ENCODE data around the gene ZCCHC24.

ZCCHC24 gene

DNA sequence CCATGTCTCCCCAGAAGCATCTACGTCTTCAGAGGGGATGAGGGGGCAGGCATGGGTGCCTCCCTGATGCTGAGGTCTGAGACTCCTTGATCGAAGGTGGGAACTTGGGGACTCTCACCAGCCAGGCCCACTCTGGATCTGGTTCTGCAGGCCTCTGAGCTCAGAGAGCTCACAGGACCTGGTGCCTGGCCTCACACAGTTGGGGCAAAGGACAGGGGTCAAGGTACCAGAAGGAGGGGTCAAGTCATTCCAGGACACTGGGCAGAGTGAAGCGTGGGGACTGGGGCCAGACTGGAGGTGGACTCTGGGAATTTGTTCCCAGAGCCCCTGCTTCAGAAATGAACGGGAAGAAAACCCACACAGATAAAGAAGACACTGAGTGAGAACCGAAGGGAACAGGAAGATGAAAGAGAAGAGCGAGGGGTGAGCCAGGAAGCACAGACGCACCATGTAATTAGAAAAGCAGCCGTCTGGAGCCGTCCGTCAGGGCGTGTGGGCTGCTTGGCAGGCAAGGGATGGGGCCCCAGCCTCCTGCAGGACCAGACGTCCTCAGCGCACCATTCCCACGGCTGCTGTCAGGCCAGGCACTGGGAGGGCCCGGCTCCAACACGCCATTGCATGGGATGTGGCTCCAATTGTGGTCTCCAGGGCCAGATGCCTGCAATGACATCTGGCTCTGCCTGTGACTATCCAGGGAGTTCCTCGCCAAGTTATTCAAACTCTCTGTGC lies 47.7 kb downstream of the ZCCHC24 start:
- no peak for DNase-seq (ENCODE audit: low spot score)

GRCh38 chr10:79397051-79397450 lies 48.4 kb downstream of the ZCCHC24 start:
- DNase-seq (ENCODE audit: low spot score) = no peak

DNA sequence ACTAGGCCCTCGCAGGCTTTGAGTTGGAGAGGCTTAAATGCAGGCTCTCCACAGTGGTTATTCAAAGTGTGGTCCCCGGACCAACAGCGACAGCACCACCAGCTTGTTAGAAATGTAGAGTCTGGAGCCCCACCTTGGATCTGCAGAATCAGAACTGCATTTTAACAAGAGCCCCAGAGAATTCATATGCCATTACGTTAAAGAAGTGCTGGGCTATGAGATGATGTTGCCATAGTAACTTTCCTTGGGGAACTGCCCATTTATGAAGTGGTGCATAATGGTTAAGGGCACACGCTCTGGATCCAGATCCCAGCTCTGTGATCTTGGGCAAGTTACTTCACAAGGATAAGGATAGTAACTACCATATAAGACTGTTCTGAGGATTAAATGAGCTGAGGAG lies 48.9 kb downstream of the ZCCHC24 start:
- no peak for DNase-seq (ENCODE audit: low spot score)

- DNase-seq (ENCODE audit: low spot score) = no peak
Measured at GRCh38 chr10:79394664-79395063, 50.8 kb downstream of the ZCCHC24 start.

DNA sequence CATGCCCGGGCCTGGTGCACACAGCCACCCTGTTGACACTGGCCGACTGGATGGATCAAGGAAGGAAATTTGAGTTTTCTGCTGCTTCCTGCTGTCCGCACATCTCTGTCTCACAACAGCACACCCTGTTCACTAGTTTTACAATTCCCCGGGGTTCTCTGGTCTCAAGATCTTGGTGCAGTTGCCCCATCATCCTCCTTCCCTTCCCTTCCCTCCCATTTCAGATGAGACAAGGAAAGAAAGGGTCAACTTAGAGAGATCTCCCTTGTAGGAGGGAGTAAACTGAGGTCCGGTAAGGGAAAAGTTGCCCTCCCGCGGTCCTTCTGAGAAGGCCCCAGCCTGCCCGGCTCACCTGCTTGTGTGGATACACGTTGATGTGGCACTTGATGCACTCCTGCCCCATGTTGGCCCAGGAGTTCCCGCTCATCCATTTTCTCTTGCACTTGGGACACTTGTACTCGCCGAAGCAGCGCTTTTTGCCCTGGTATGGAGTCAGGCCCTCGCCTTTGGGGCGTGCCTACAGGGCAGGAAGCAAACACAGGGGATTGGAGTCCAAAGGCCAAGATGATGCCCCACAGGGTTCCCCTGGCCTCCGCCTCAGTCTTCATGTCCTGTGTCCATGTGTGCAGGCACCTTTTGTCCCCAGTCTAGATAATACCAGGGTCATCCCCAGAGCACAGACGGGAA lies 51.4 kb downstream of the ZCCHC24 start:
- no peak for DNase-seq (ENCODE audit: low spot score)

DNA sequence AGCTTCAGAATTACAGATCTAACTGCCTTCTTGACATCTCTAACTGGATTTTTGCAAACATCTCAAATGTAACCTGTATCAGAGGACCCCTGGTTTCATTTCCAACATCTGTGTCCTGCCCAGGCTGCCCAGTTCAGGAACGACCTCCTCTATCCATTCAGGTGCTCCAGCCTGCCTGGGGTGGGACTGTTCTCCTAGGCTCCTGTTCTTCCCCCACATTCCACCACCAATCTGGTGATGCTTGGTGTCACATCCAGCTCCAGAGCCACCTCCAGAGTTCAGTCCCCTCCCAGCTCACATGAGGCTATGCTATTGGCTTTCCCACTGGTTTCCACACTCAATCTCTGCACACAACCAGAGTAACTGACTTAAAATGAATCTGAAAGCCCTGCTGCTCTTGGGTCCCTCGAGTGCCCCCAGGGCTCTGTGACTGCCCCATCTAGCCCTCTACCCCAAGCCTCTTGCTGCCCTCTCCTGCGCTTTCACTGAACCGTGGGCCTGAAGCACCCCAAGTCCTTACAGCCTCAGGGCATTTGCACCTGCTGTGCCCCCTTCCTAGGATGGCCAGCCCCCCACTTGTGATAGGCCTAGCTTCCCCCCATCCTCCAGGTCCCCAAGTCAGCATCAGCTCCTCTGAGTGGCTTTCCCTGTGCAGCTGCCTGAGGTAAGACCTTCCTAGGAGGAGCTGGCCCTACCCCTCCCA lies 52.1 kb downstream of the ZCCHC24 start:
- no peak for DNase-seq (ENCODE audit: low spot score)

GRCh38 chr10:79392506-79393176 lies 52.8 kb downstream of the ZCCHC24 start:
- no peak for DNase-seq (ENCODE audit: low spot score)

GRCh38 chr10:79392020-79392398 lies 53.4 kb downstream of the ZCCHC24 start:
- no peak for DNase-seq (ENCODE audit: low spot score)

DNA sequence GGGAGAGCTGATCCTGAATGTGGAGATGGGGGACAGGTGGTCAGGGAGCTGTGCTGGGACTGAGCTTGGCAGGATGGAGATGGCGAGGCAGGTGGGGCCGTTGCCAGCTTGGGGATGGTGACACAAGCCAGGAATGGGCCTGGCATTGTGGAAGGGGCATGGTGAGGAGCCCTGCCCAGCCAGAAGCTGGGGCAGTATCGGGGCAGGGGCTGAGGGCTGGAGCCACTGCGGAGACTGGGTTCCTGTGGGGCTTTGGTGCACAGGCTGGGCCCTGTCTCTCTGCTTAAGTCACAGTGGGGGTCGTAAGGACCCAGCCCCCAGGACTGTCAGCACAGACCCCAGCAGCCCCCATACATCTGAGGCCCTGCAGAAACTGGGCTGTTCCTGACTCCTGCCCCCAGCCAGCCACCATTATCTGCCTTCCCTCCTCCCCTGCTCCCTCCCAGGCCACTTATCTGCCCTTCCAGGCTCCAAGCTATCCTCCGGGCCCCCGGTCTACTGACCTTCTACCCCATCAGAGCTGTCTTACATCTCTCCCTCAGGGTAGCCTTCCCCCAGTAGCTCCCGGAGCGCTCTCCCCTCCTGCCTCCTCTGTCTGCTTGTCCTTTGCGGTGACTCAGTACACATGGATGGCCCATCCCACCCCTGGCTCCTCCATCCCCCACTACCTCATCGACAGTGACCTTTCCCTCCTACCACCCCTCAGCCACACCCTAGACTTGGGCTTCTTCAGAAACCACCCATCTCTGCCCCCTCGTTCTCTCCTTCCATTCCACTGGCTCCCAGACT lies 54.0 kb downstream of the ZCCHC24 start:
- no peak for DNase-seq (ENCODE audit: low spot score)

GRCh38 chr10:79390551-79391229 lies 54.7 kb downstream of the ZCCHC24 start:
- no peak for DNase-seq (ENCODE audit: low spot score)

GRCh38 chr10:79390057-79390456 lies 55.4 kb downstream of the ZCCHC24 start:
- no peak for DNase-seq (ENCODE audit: low spot score)

DNA sequence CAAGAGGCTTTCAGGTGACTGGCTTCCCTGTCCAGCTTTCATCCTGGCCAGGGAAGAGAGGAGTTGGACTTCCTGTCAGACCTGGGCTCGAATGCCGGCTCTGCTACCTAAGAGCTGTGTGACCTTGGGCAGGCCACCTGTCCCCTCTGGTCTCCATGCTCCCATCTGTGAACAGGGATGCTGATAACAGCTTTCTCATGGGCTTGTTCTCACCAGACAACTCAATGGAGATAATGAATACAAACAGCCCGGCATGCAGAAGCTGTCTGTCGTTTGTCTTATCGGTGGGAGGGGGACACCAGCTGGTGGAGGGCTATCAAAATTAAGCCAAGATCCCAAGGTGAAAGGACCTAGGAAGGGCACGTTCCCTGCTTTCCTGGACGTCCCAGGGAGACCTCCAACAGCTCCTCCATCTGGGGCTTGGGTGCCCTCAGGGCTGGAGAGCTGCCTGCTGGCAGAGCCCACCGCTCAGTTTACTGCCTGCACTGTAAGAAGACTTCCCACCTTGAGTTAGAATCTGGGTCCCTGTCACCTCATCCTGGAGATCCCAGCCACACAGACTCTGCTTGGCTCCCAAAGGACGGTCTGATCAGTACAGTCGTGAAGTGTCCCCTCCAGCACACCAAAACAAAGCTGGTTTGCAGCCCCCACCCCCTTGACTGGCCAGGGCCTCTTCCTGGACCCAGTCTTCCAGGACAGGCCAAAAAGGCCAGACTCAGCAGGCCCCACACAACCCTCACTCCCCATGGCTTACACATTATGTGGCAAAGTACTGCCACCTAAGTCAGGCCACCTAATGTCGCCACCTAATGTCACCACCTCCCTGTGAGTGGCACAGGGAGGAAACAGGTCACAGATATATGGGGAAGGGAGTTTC lies 57.2 kb downstream of the ZCCHC24 start:
- DNase-seq (ENCODE audit: low spot score) = no peak

- DNase-seq (ENCODE audit: low spot score) = no peak
Measured at GRCh38 chr10:79387466-79387973, 57.9 kb downstream of the ZCCHC24 start.

DNA sequence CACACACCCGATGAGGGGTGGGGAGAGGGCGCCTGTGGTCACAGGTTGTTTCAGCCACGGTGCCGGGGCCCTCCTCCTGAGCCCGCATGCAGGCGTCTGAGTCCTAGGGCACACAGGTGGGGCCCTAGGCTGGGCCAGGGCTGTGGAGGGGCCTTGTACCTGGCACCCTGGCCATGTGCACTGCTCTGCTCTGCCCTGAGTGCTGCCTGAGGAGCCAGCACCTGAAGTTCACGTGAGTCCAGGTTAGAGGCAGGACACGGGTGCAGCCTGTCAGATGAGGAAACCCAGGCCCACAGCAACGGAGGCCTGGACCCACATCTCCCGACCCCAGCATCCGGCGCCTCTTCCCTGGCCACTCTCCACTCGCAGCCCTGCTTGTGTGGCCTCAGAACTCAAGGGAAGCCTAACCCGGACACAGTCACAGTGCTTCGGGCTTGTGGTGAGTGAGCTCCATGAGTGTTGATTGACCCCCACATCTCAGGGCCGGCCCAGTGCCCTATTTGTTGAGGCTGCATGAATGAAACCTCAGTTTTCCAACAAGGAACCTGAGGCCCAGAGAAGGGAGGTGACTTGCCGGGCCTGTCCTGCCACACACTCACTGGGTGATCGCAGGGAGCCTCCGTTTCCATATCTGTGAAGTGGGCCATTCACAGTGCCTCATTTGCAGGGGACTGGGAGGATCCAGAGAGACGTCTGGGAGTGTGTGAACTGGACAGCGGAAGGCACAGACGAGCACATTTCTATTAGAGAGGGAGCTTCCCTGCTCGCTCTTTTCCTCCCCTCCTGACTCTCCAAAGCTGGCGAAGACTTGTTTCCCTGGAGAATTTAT lies 58.6 kb downstream of the ZCCHC24 start:
- no peak for DNase-seq (ENCODE audit: low spot score)

- no peak for DNase-seq (ENCODE audit: low spot score)
Measured at GRCh38 chr10:79385804-79386531, 59.5 kb downstream of the ZCCHC24 start.

- DNase-seq (ENCODE audit: low spot score) = no peak
Measured at GRCh38 chr10:79385392-79385795, 60.0 kb downstream of the ZCCHC24 start.

GRCh38 chr10:79384773-79385391 lies 60.5 kb downstream of the ZCCHC24 start:
- no peak for DNase-seq (ENCODE audit: low spot score)

All from SW480 (cell line).